ENCODE data around the gene GRHL1. TPM values are rescaled to one million over a fixed set of nuclear protein-coding genes. Genes with fewer than 3 reads are reported as not detected.

Gene GRHL1
- total RNA-seq, 1 experiment from 2014 or later, result 2.5 TPM

- Mint-ChIP-seq H3K4me3 (no peak overlapping the region), H3K36me3 (ENCODE audit: insufficient read depth in 1 of 3, low read depth in 3 of 3) (no peaks in the 10 kb centered on the region), H3K27me3 (ENCODE audit: low read depth) (no peaks in the 10 kb centered on the region), H3K4me1 (peaks cover 6 to 10% of the 10 kb centered on the region in 2 experiments; a peak in 3 of 4 replicates), H3K9me3 (no peaks in the 10 kb centered on the region), H3K27ac (no peak overlapping the region)
- Histone ChIP-seq H3K27me3 (ENCODE audit: insufficient read depth, low read length) (no peaks in the 10 kb centered on the region), H3K4me2 (ENCODE audit: insufficient read depth, insufficient read length, low read length) (no peak overlapping the region), H3K14ac (ENCODE audit: insufficient read depth, low read length) (no peak overlapping the region), H3K9ac (ENCODE audit: extremely low read depth, insufficient read length, low read length) (no peak overlapping the region), H3T11ph (ENCODE audit: low read length) (no peak overlapping the region), H2BK15ac (ENCODE audit: low read depth, low read length) (no peak overlapping the region), H3K9me3 (ENCODE audit: control insufficient read depth, low read depth, low read length) (no peaks in the 10 kb centered on the region), H3K79me2 (ENCODE audit: insufficient read depth, low read length) (no peaks in the 10 kb centered on the region), H2BK5ac (ENCODE audit: insufficient read length, low read length) (no peak overlapping the region), H3K56ac (ENCODE audit: insufficient read length, low read depth, low read length) (no peak overlapping the region), H3K23me2 (ENCODE audit: insufficient read length, low read depth, low read length, poor library complexity, severe bottlenecking) (no peaks in the 10 kb centered on the region), H2BK120ac (ENCODE audit: low read depth, low read length, poor library complexity, severe bottlenecking) (no peak overlapping the region), H2AK5ac (ENCODE audit: insufficient read length, low read length) (no peak overlapping the region), H2AFZ (ENCODE audit: low read length) (no peak overlapping the region), H3K4ac (ENCODE audit: low read depth, low read length) (no peak overlapping the region), H4K91ac (ENCODE audit: insufficient read length, low read depth, low read length) (no peak overlapping the region), H3K79me1 (ENCODE audit: insufficient read depth, low read depth, low read length, poor library complexity, severe bottlenecking) (no peaks in the 10 kb centered on the region), H4K8ac (replicated peaks; ENCODE audit: insufficient read length, low read depth, low read length) (no peak overlapping the region), H3K23ac (ENCODE audit: insufficient read length, low read depth, low read length) (no peak overlapping the region), H3K4me1 (ENCODE audit: insufficient read depth, low read length) (no peaks in the 10 kb centered on the region), H3K27ac (ENCODE audit: insufficient read length, low read depth, low read length) (no peak overlapping the region), H3K18ac (ENCODE audit: insufficient read length, low read depth, low read length) (no peak overlapping the region), H2BK12ac (ENCODE audit: insufficient read length, low read depth, low read length) (no peak overlapping the region), H4K5ac (ENCODE audit: insufficient read length, low read depth, low read length) (no peak overlapping the region), H2BK20ac (ENCODE audit: low read depth, low read length, poor library complexity, severe bottlenecking) (no peak overlapping the region), H4K20me1 (ENCODE audit: control insufficient read depth, insufficient read depth, insufficient read length) (no peaks in the 10 kb centered on the region)
- no CpG with 5 or more reads among the region's 9 CpGs for WGBS (ENCODE audit: extremely low coverage, insufficient read length, low lambda C conversion rate)
- DNase-seq, result no peak
- TF ChIP-seq, protein P1, sequence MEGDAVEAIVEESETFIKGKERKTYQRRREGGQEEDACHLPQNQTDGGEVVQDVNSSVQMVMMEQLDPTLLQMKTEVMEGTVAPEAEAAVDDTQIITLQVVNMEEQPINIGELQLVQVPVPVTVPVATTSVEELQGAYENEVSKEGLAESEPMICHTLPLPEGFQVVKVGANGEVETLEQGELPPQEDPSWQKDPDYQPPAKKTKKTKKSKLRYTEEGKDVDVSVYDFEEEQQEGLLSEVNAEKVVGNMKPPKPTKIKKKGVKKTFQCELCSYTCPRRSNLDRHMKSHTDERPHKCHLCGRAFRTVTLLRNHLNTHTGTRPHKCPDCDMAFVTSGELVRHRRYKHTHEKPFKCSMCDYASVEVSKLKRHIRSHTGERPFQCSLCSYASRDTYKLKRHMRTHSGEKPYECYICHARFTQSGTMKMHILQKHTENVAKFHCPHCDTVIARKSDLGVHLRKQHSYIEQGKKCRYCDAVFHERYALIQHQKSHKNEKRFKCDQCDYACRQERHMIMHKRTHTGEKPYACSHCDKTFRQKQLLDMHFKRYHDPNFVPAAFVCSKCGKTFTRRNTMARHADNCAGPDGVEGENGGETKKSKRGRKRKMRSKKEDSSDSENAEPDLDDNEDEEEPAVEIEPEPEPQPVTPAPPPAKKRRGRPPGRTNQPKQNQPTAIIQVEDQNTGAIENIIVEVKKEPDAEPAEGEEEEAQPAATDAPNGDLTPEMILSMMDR (conservative IDR thresholded peaks at IDR 0.05), result no peak
Observed at GRCh38 chr2:9971105-9971818, 19.8 kb downstream of the GRHL1 start.
